Sigmoid colon (tissue), 7 donors: Measurements from ENCODE around the gene PRPF40B. TPM values are rescaled to one million over a fixed set of nuclear protein-coding genes. Genes with fewer than 3 reads are reported as not detected.

ENCODE experiments used
- DNase-seq: peaks from one replicate; pipeline ENCODE4 v3.0.0-alpha.2; 2019
- H3K27ac ChIP-seq, 4 donors: fragments of 200-600 bp; sonication (generic); one replicate each; pipeline ENCODE4 v1.5.1; 2016 to 2019; ENCODE audit warnings: mild to moderate bottlenecking in 1 of 4
- H3K27me3 ChIP-seq, 3 donors: fragments of 200-600 bp; sonication (generic); one replicate each; pipeline ENCODE4 v1.5.1; 2019; ENCODE audit warnings: mild to moderate bottlenecking in 1 of 3
- H3K36me3 ChIP-seq, 4 donors: fragments of 200-600 bp; sonication (generic); one replicate each; pipeline ENCODE4 v1.5.1; 2016 to 2019
- H3K4me1 ChIP-seq, 4 donors: fragments of 200-600 bp; sonication (generic); one replicate each; pipeline ENCODE4 v1.5.1; 2017 to 2019
- H3K4me3 ChIP-seq, 4 donors: fragments of 200-600 bp; sonication (generic); one replicate each; pipeline ENCODE4 v1.5.1; 2017 to 2019; ENCODE audit warnings: mild to moderate bottlenecking in 2 of 4, moderate library complexity in 1 of 4
- H3K9me3 ChIP-seq, 4 donors: fragments of 200-600 bp in 3 of 4; sonication (generic) in 3 of 4; one replicate each; pipeline versions ENCODE4 v1.5.1 to v1.6.1; 2013 to 2019
- EP300 ChIP-seq, 4 donors: sonication (generic); formaldehyde crosslinking; IDR thresholded peaks; one replicate each; pipeline ENCODE4 v1.6.1; 2017; ENCODE audit warnings: antibody characterized with exemption in 4 of 4
- POLR2A ChIP-seq, 2 donors: fragments of 450-650 bp; IDR thresholded peaks; one replicate each; pipeline ENCODE4 v1.6.1; 2016; ENCODE audit warnings: antibody characterized with exemption in 2 of 2, mild to moderate bottlenecking in 2 of 2, moderate library complexity in 2 of 2
- POLR2AphosphoS5 ChIP-seq, 4 donors: sonication (generic); formaldehyde crosslinking; IDR thresholded peaks; one replicate each; pipeline ENCODE4 v1.6.1; 2017; ENCODE audit warnings: antibody characterized with exemption in 4 of 4
- WGBS, 2 donors: extraction: QIAGEN DNeasy Blood & Tissue Kit; methylation state at CpG; one replicate each; pipeline ENCODE4 v1.1.7; 2013; 5-methylcytosine and 5-hydroxymethylcytosine counted together
- intact Hi-C: fragments of 100-400 bp; cut with DNase I; formaldehyde crosslinking; loops from one replicate; pipeline ENCODE4 v1.15.1; 2023
- polyA plus RNA-seq, 3 donors: library from polyadenylated mRNA; stranded (reverse); fragments of 200-250 nt; gene quantifications; one replicate each; pipeline ENCODE4 v1.2.3, GENCODE V29; 2013
- total RNA-seq, 4 donors: library from RNA; depleted of rRNA; stranded (reverse); fragments of >200 nt; gene quantifications; one replicate each; pipeline ENCODE4 v1.1.0, GENCODE V29; 2016
- TF ChIP-seq, protein P1 (sequence below), 4 experiments: fragments of 450-650 bp in 3 of 4; fragments of 200-600 bp in 1 of 4; IDR thresholded peaks; one replicate each; pipeline ENCODE4 v1.5.1; 2016 to 2019; ENCODE audit warnings: antibody characterized with exemption in 4 of 4, mild to moderate bottlenecking in 3 of 4, moderate library complexity in 2 of 4
- donor health status: healthy with polysubstance abuse.
- donor health status: Bipolar disorder and iron deficiency.
- donor health status: healthy.

Gene PRPF40B
- total and polyA plus RNA-seq, 7 donors, result 1.4 to 27.5 (median 13.3) TPM

DNA sequence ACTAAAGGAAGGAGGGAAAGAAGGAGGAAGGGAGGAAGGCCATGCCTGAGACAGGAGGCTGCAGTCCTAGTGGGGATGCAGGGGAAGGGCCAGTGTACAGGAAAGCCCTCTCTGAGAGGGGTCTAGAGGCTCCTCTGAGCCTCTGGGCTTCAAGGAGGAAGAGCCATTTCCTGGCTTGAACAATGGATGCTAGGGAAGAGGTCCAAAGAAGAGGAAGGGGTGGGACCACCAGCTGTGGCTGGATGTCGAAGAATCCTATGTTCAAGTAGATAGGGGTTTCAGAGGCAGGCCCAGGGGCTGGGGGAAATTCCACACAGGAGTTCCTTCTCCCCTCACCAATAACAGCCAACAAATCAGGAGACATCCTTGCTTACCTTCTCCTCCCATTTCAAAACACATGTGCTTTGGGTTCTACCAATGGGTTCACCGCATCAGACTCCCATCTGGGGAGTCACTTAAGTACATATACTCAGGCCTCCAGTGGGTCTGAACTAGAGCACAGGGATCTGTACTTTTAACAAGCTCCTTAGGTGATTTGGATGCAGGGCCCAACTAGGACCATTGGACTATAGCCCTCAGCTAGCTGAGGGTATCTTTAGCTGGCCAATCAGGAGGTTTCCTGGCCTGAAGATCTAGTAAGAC, 32.4 kb downstream of the PRPF40B start:
- Histone ChIP-seq H3K4me3 (no peak overlapping the region), H3K36me3 (peaks cover 4 to 69% (median 13%) of the 10 kb centered on the region in 4 donors), H3K27ac (no peak overlapping the region), H3K9me3 (no peaks in the 10 kb centered on the region), H3K27me3 (no peaks in the 10 kb centered on the region), H3K4me1 (no peaks in the 10 kb centered on the region)
- intact Hi-C loops, result no loop called here
- 86 to 96% methylated on average over 2 of the region's 2 CpGs for WGBS, 2 donors
- no peak for DNase-seq
- TF ChIP-seq EP300 (IDR thresholded peaks at IDR 0.05) (no peak), POLR2AphosphoS5 (IDR thresholded peaks at IDR 0.05) (no peak), POLR2A (IDR thresholded peaks at IDR 0.05) (no peak)
- TF ChIP-seq, protein P1, sequence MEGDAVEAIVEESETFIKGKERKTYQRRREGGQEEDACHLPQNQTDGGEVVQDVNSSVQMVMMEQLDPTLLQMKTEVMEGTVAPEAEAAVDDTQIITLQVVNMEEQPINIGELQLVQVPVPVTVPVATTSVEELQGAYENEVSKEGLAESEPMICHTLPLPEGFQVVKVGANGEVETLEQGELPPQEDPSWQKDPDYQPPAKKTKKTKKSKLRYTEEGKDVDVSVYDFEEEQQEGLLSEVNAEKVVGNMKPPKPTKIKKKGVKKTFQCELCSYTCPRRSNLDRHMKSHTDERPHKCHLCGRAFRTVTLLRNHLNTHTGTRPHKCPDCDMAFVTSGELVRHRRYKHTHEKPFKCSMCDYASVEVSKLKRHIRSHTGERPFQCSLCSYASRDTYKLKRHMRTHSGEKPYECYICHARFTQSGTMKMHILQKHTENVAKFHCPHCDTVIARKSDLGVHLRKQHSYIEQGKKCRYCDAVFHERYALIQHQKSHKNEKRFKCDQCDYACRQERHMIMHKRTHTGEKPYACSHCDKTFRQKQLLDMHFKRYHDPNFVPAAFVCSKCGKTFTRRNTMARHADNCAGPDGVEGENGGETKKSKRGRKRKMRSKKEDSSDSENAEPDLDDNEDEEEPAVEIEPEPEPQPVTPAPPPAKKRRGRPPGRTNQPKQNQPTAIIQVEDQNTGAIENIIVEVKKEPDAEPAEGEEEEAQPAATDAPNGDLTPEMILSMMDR (IDR thresholded peaks at IDR 0.05), result no peak

DNA sequence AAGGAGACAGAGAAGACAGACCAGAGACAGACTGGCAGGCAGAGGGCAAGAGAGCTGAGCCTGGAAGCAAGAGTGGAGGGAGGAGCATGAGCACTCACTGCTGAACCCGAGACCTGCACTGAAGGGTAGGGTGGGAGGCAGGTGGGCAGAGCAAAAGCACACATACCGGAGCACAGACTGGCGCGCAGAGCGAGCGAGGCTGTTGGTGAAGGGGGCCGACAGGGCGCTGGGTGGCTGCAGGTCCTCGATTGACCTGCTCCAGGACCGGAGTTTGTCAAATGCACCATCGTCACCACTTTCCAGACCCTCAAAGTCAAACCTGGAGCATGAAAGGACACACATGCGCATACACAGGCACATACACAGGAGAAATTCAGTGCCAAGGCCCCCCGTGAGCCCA, 34.9 kb downstream of the PRPF40B start:
- TF ChIP-seq EP300 (IDR thresholded peaks at IDR 0.05), result no peak
- no peak for TF ChIP-seq POLR2AphosphoS5 (IDR thresholded peaks at IDR 0.05)
- TF ChIP-seq POLR2A (IDR thresholded peaks at IDR 0.05), result no peak
- TF ChIP-seq, protein P1 (IDR thresholded peaks at IDR 0.05), result no peak
- Histone ChIP-seq H3K27ac (no peak overlapping the region), H3K4me3 (no peak overlapping the region), H3K4me1 (peaks cover 0 to 11% (median 7%) of the 10 kb centered on the region in 4 donors), H3K9me3 (no peaks in the 10 kb centered on the region), H3K36me3 (peaks cover 3 to 54% (median 13%) of the 10 kb centered on the region in 4 donors), H3K27me3 (no peaks in the 10 kb centered on the region)
- intact Hi-C loops, result no loop called here
- no peak for DNase-seq
- 90 to 96% methylated on average over 13 of the region's 13 CpGs for WGBS, 2 donors

DNA sequence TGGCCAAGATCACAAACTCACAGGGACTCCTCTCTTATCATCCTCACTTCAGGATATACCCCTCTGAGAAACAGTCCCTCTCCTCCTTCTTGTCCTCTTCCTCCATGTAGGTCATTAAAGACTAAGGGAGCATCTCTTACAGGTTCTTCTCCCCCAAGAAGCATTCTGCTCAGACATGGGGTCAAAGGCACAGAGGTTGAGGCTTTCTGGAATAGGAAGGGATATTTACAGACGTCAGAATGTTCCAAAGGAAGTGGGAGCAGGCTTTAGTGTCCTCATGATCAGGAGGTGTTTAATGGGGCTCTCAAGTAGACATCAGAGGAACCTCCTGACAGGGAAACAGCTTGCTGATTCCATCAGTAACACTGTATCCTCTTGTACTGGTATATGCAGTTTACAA, 36.4 kb downstream of the PRPF40B start:
- H3K4me1 ChIP-seq, result peaks cover 0 to 17% (median 12%) of the 10 kb centered on the region in 4 donors
- intact Hi-C loops, result no loop called here
- 67 to 71% methylated on average over 1 of the region's 1 CpG for WGBS, 2 donors

DNA sequence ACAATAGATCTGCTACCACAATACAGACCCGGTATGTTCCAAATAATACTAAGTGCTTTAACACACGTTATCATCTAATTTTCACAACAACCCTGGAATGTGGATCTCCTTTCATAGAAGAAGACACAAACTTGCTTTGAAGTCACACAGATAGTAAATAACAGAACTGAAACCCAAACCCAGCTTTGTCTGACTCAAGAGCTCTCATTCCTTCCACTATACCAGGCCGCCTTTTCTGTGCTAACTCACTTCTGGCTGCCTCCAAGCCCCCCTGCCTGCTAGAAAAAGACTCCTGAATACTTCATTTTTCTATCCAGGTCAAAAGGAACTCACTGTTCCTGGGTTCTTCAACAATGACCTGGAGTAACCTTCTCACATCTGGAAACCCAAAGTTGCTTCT, 37.8 kb downstream of the PRPF40B start:
- TF ChIP-seq EP300 (IDR thresholded peaks at IDR 0.05) (no peak), POLR2A (IDR thresholded peaks at IDR 0.05) (no peak), POLR2AphosphoS5 (IDR thresholded peaks at IDR 0.05) (no peak)
- H3K36me3 ChIP-seq, result peaks cover 0 to 32% (median 3%) of the 10 kb centered on the region in 4 donors
- H3K27me3 ChIP-seq, result no peaks in the 10 kb centered on the region
- intact Hi-C loops, result no loop called here
- H3K4me1 ChIP-seq, result peaks cover 0 to 17% (median 12%) of the 10 kb centered on the region in 4 donors
- 71 to 91% methylated on average over 3 of the region's 3 CpGs for WGBS, 2 donors
- DNase-seq, result no peak
- H3K9me3 ChIP-seq, result no peaks in the 10 kb centered on the region
- H3K4me3 ChIP-seq, result no peak overlapping the region
- H3K27ac ChIP-seq, result no peak overlapping the region

More for the DNA sequence above, 36.4 kb downstream of the PRPF40B start:
- Histone ChIP-seq H3K9me3 (no peaks in the 10 kb centered on the region), H3K36me3 (peaks cover 0 to 40% (median 5%) of the 10 kb centered on the region in 4 donors), H3K27me3 (no peaks in the 10 kb centered on the region), H3K4me3 (no peak overlapping the region), H3K27ac (no peak overlapping the region)
- TF ChIP-seq POLR2AphosphoS5 (IDR thresholded peaks at IDR 0.05), result no peak
- TF ChIP-seq, protein P1 (IDR thresholded peaks at IDR 0.05), result no peak
- no peak for TF ChIP-seq POLR2A (IDR thresholded peaks at IDR 0.05)
- no peak for TF ChIP-seq EP300 (IDR thresholded peaks at IDR 0.05)
- no peak for DNase-seq

DNA sequence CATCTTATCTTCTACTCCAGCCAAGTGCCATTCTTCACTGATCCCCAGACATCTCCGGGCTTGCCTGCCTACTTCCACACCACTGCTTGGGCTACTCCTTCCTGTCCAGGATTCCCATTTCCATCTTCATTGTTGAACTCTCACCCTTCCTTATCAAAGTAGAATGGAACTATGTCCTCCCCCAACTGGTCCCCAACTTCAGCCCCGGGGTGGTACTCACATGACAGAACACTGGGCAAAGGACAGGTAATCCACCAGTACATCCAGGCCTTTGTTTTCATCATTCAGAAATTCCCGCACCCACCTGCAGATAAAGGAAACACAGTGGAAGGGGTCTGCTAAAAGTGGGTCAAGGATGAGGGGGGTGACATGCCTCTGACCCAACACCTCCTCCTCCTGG, 38.4 kb downstream of the PRPF40B start:
- Histone ChIP-seq H3K4me3 (no peak overlapping the region), H3K27ac (no peak overlapping the region), H3K36me3 (peaks cover 0 to 29% (median 0%) of the 10 kb centered on the region in 4 donors), H3K27me3 (no peaks in the 10 kb centered on the region), H3K4me1 (peaks cover 0 to 17% (median 12%) of the 10 kb centered on the region in 4 donors), H3K9me3 (no peaks in the 10 kb centered on the region)
- DNase-seq, result no peak
- intact Hi-C loops, result no loop called here
- 93% methylated on average over 3 of the region's 3 CpGs for WGBS, 2 donors
- TF ChIP-seq EP300 (IDR thresholded peaks at IDR 0.05), result no peak
- TF ChIP-seq POLR2AphosphoS5 (IDR thresholded peaks at IDR 0.05), result no peak
- no peak for TF ChIP-seq POLR2A (IDR thresholded peaks at IDR 0.05)
- TF ChIP-seq, protein P1 (IDR thresholded peaks at IDR 0.05), result no peak
